ENCODE data around the gene EPHA1.

The EPHA1 gene

DNA sequence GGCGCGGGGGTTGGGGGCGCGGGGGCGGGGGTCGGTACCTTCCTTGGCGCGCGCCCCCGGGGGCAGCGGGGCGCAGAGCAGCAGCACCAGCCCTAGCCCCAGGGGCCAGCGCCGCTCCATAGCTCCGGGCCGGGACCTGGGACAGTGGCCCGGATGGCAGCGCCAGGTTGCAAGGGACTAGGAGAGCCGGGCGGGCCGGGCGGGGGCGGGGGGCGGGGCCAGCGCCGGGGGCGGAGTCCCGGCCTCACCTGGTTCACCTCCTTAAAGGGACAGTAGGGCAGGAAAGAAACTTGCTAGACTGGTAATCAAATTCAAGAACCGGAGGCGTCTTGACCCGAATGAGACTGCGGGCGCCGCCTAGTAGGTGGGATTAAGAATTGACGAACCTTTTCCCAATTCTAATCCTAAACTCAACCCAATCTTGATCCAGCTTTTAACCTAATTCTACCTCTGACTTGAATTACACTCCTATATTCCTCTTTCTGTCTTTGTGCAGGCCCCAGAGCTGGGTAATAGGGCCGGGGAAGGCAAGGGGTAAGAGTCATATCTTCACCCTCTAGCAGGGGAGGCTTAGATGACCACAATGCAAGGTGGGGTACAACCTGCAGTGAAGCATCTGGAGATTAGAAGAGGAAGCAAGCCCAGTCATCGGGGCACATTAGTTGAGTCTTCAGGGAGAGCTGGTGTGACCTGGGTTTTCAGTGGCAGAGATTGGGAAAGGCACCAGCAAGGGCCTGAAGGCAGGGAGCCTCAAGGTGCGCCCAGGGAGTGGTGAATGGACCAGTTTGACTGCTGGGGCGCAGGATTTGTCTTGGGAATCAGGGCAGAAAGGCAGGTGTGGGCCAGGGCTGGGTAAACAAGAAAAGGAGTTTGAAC lies at the start of gene EPHA1:
Gene EPHA1 (minus strand): TSS at position 171 of the 876 bp plus-strand sequence. CDS start 51 bp downstream, at position 120.
- DNase-seq = no peak

- DNase-seq = no peak
These were observed 49.6 kb upstream of the EPHA1 start for GRCh38 chr7:143458263-143458662.

DNA sequence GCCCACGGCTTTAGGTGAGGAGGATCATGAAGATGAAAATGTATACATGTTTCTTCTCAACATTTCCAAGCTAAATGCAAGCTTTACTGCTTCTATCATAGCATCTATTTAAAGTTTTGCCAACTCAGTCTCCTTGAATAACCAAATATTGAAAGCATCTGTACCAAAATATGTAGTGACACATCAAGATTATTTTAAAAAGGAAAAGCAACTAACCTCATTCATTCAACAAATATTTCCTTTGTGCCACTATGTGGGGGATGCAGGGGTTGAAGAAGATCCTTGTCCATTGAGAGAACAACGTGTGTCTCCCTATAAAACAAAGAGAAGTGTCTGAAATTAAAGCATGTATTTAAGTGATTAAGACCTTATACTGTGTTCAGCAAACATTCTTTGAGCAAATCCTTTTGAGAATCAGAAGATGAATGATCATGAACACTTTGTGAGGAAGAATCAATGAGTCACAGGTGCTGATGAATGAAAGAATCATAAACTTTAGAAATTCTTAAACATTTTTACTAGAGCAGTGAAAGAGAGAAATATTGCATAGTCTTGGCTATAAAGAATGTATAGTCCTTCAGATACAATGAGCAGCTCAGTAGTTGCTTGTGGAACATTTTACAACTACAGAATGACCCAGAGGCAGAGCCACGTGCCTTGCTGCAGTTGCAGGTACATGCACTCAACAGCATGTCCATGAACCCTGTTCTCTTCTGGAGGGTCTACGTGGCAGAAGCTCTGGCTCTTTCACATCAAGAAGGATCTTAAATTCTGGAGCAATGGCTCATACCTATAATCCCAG lies 48.5 kb upstream of the EPHA1 start:
- no peak for DNase-seq

DNA sequence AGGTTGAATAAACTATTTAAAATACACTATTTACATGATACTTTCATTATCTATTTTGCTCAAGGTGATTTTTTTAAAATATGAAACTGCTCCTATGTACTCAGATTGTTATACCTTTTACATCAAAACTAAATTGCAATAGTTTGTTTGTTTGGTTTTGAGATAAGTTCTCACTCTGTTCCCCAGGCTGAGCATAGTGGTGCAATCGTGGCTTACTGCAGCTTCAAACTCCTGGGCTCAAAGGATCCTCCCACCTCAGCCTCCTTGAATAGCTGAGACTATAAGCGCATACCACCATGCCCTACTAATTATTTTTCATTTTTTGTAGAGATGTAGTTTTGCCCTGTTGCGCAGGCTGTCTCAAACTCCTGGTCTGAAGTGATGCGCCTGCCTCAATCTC lies 47.3 kb upstream of the EPHA1 start:
- DNase-seq = no peak

DNA sequence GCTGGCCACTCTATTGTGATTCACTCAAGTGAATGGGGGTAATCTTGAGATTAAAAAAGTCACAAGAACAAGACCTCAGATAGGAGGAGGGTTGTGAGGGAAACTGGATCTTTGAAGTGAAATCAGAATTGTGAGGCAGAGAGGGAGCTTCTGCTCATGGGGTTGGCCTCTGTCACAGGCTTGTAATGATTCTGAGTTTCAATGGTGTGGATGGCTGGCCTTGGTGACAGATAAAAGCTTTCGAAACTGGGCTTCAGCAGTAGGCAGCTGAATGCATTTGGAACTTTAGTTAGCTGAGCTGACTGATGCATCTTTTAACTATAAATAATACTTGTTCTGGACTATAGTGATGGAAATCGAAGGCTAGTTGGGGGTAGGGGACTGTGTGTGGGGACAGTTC lies 46.8 kb upstream of the EPHA1 start:
- no peak for DNase-seq

DNA sequence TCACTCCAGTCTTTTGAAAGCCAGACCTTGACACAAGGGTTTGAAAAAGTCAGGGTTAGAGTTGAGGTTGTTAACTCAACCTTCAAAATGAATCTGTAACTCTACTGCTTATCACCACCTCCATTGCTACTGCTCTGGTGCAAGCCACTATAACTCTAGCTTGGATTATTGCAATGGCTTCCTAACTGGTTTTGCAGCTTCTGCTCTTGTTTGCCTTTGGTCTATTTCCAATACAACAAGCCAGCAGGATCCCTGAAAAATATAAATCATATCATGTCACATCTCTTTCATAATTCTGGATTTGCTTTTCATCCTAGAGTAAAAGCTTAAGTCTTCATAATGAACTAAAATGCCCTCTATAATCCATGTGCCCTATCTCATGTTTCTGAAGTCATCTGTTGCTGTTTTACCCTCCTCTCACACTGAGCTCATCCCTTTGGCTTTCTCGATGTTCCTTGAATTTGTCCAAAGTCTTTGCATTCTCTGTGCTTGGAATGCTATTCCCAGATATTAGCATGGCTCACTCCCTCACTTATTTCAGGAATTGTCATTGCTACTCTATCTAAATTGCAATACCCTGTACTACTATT lies 45.5 kb upstream of the EPHA1 start:
- no peak for DNase-seq

GRCh38 chr7:143452495-143452894 lies 43.8 kb upstream of the EPHA1 start:
- no peak for DNase-seq

GRCh38 chr7:143451746-143452145 lies 43.1 kb upstream of the EPHA1 start:
- DNase-seq = no peak

DNA sequence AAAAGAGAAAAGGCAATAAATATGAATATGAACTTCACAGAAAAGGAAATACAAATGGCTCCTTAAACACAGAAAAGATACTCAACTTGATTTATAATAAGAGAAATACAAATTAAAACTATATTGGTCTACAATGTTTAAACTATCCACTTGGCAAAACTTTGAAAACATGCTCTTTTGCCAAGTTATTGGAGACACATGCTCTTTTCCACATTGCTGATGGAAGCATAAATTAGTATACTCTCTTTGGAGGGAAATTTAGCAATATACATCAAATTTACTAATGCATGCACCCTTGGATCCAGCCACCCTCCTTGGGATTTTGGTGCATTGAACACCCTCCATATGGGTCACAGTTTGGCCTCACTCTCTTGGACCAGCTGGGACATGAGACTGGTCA lies 42.5 kb upstream of the EPHA1 start:
- no peak for DNase-seq

GRCh38 chr7:143449793-143450192 lies 41.1 kb upstream of the EPHA1 start:
- DNase-seq = no peak

DNA sequence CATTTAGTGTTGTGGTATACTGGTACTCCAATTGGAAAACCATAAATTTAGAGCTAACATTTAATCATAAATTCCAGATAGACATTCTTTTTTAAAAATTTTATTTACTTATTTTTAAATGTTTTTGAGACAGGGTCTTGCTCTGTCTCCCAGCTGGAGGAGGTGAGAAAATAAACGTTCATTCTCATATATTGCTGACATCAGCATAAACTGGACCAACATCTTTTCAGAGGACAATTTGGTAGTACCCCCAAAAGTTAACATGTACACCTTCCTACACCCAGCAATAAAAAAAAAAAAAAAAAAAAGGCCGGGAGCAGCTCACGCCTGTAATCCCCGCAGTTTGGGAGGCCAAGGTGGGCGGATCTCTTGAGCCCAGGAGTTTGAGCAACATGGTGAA lies 39.8 kb upstream of the EPHA1 start:
- no peak for DNase-seq

DNA sequence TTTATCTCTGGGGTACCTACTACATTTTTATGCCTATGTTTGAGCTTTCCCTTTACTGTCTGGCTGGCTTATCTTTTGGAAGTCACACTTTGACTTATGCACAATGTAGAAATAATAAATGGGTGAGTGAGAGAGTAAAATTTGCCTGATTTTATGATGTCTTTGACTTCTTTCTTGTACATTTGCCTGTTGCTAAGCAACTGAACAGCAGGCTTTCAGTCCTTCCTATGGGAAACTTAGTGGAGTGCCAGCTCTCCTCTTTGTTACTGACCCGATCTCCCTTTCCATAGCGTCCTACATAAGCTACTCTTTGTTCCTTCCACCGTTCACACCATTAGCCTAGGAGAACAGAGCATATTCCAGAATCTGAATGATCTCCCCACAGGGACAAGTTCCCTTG lies 38.8 kb upstream of the EPHA1 start:
- no peak for DNase-seq

- no peak for DNase-seq
These were observed 36.1 kb upstream of the EPHA1 start for GRCh38 chr7:143444785-143445184.

- DNase-seq = no peak
These were observed 35.6 kb upstream of the EPHA1 start for GRCh38 chr7:143444063-143444782.

DNA sequence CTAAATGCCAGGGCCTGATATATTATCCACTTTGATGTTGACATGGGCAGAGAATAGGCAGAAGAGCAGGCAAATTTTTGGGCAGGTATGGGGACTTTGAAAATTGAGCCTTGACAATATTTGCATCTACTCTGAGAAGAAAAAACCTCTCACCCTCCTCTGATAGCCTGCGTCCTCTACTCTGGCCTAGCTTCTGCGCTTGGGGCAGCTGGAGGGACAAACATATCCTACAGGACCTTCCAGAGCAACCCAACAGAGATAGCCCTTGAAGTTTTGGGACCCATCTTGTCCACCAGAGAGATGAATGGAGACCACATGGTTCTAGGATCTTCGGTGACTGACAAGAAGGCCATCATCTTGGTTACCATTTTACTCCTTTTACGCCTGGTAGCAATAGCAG lies 34.5 kb upstream of the EPHA1 start, which contains the start of gene TAS2R60:
Gene TAS2R60 (plus strand): TSS at position 301 of the 400 bp plus-strand sequence. CDS start 0 bp downstream, at position 301.
- no peak for DNase-seq

DNA sequence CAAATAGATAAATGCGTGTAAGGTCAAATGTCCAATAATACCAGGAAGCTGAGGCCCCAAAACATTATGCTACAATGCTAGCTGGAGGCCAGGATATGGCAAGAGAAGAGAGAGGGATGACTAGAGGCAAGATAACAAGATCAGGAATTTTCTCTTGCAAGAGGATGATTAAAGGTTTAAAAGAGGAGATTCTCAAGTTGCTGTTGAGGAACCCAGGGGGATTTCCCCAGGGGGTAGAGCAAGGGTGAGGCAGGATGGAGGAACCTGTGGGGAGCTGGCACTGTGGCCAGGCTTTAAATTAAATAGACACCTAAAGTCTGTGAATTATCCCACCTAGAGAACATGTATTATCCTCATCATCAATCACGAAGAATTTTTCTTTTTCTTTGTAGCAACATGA lies 31.2 kb upstream of the EPHA1 start:
- no peak for DNase-seq

DNA sequence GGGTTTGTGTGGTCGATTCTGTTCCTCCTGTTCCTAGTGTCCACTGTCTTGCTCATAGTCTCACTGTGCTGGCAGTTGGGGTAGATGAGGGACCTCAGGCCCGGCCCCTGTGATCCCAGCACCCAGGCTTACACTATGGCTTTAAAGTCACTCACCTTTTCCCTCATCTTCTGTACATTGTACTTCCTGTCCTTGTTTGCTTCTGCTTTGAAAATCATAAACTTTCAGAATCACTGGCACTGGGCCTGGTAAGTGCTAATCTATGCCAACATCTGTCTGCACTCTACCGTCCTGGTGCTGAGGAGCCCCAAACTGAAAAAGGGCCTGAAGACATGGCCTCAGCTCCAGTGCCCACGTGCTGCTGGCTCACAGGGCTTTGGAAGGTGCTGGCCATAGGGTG lies 28.9 kb upstream of the EPHA1 start:
- DNase-seq = no peak

GRCh38 chr7:143436325-143436946 lies 27.8 kb upstream of the EPHA1 start:
- no peak for DNase-seq

- no peak for DNase-seq
These were observed 26.6 kb upstream of the EPHA1 start for GRCh38 chr7:143435266-143435665.

DNA sequence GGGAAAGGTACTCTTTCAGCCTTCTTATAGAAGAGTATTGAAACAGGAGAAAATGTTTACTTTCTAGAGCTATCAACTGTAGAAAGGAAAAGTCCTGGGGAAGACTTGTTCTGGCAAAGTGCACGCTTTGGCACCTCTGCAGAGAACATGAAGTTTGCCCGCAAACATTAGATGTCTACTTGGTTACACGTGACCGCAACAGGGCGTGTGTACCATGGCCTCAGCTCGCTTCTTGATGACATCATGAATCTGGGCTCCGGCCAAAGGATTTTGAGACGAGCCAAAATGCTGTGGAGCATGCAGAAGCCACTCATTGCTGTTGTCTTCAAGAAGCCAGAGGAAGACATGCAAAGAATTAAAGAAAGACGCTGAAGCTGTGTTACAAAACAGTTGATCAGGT lies 26.0 kb upstream of the EPHA1 start:
- no peak for DNase-seq

GRCh38 chr7:143433759-143434158 lies 25.1 kb upstream of the EPHA1 start:
- DNase-seq = no peak

GRCh38 chr7:143431109-143431508 lies 22.5 kb upstream of the EPHA1 start:
- DNase-seq = no peak

Measured in activated CD4-positive, CD25-positive, alpha-beta regulatory T cell treated with anti-CD3 and anti-CD28 coated beads, Interleukin-2, amount 50 U/mL, for 72 hours (primary cell).